Measurements from ENCODE around the gene ALDH4A1. TPM values are rescaled to one million over a fixed set of nuclear protein-coding genes. Genes with fewer than 3 reads are reported as not detected.
"Not testable (repeated sequence)": the region's sequence is repeated elsewhere in the genome, so short reads cannot be mapped to it uniquely, and the experiment has no call there.

ALDH4A1 gene
- total RNA-seq, 1 experiment from 2014 or later = 18.4 TPM

- TF ChIP-seq CTCF (conservative IDR thresholded peaks at IDR 0.05; ENCODE audit: low read depth, low read length) = no peak
- no peak for TF ChIP-seq EZH2 (IDR thresholded peaks at IDR 0.05; ENCODE audit: borderline replicate concordance, low read depth, low read length, poor library complexity, severe bottlenecking)
- BruUV-seq (replicated peaks) = no TSS peak
Measured at GRCh38 chr1:18840145-18840544, 62.2 kb downstream of the ALDH4A1 start.

GRCh38 chr1:18836654-18837053, 65.7 kb downstream of the ALDH4A1 start:
- Histone ChIP-seq H3K36me3 (ENCODE audit: insufficient read depth, low read length, poor library complexity, severe bottlenecking) (no peaks in the 10 kb centered on the region), H3K9me3 (ENCODE audit: low read depth, low read length, poor library complexity, severe bottlenecking) (no peaks in the 10 kb centered on the region), H3K4me3 (ENCODE audit: low read depth, low read length, poor library complexity, severe bottlenecking) (no peak overlapping the region), H3K27ac (ENCODE audit: low read depth, low read length, poor library complexity, severe bottlenecking) (no peak overlapping the region), H3K27me3 (replicated peaks; ENCODE audit: insufficient read depth, low read depth, low read length, poor library complexity) (peaks cover 5% of the 10 kb centered on the region), H3K4me1 (ENCODE audit: insufficient read depth, low read length, poor library complexity, severe bottlenecking) (no peaks in the 10 kb centered on the region)
- POLR2A ChIA-PET (ENCODE audit: low non-redundant PET) = no interaction called here
- no peak for DNase-seq (ENCODE audit: low spot score)
- BruUV-seq (replicated peaks) = no TSS peak
- CTCF ChIA-PET = no interaction called here
- TF ChIP-seq CTCF (conservative IDR thresholded peaks at IDR 0.05; ENCODE audit: low read depth, low read length) = no peak
- no peak for TF ChIP-seq EZH2 (IDR thresholded peaks at IDR 0.05; ENCODE audit: borderline replicate concordance, low read depth, low read length, poor library complexity, severe bottlenecking)
- intact Hi-C loops (cut with micrococcal nuclease; ENCODE audit: unreplicated experiment) = no loop called here

More at GRCh38 chr1:18840145-18840544, 62.2 kb downstream of the ALDH4A1 start:
- POLR2A ChIA-PET (ENCODE audit: low non-redundant PET) = no interaction called here
- H3K9me3 ChIP-seq (ENCODE audit: low read depth, low read length, poor library complexity, severe bottlenecking) = no peaks in the 10 kb centered on the region
- no peak overlapping the region for H3K27ac ChIP-seq (ENCODE audit: low read depth, low read length, poor library complexity, severe bottlenecking)
- H3K4me1 ChIP-seq (ENCODE audit: insufficient read depth, low read length, poor library complexity, severe bottlenecking) = no peaks in the 10 kb centered on the region
- no peaks in the 10 kb centered on the region for H3K36me3 ChIP-seq (ENCODE audit: insufficient read depth, low read length, poor library complexity, severe bottlenecking)
- DNase-seq (ENCODE audit: low spot score) = no peak
- H3K27me3 ChIP-seq (replicated peaks; ENCODE audit: insufficient read depth, low read depth, low read length, poor library complexity) = peaks cover 5% of the 10 kb centered on the region
- intact Hi-C loops (cut with micrococcal nuclease; ENCODE audit: unreplicated experiment) = no loop called here
- H3K4me3 ChIP-seq (ENCODE audit: low read depth, low read length, poor library complexity, severe bottlenecking) = no peak overlapping the region
- CTCF ChIA-PET = no interaction called here

GRCh38 chr1:18832319-18832718, 70.0 kb downstream of the ALDH4A1 start:
- BruUV-seq (replicated peaks); CTCF ChIA-PET: not testable (repeated sequence)
- POLR2A ChIA-PET (ENCODE audit: low non-redundant PET) = interaction anchor here (0.6 kb wide), 1 partner anchor 188 kb away, joined by 4 read pairs; no protein-coding TSS in a partner anchor

GRCh38 chr1:18831656-18832055, 70.7 kb downstream of the ALDH4A1 start:
- POLR2A ChIA-PET (ENCODE audit: low non-redundant PET) = no interaction called here
- no TSS peak for BruUV-seq (replicated peaks)
- intact Hi-C loops (cut with micrococcal nuclease; ENCODE audit: unreplicated experiment) = no loop called here

More at GRCh38 chr1:18832319-18832718, 70.0 kb downstream of the ALDH4A1 start:
- H3K27me3 ChIP-seq (replicated peaks; ENCODE audit: insufficient read depth, low read depth, low read length, poor library complexity); H3K9me3 ChIP-seq (ENCODE audit: low read depth, low read length, poor library complexity, severe bottlenecking); H3K4me3 ChIP-seq (ENCODE audit: low read depth, low read length, poor library complexity, severe bottlenecking); H3K27ac ChIP-seq (ENCODE audit: low read depth, low read length, poor library complexity, severe bottlenecking); H3K4me1 ChIP-seq (ENCODE audit: insufficient read depth, low read length, poor library complexity, severe bottlenecking); DNase-seq (ENCODE audit: low spot score); H3K36me3 ChIP-seq (ENCODE audit: insufficient read depth, low read length, poor library complexity, severe bottlenecking); intact Hi-C loops (cut with micrococcal nuclease; ENCODE audit: unreplicated experiment): not testable (repeated sequence)

More at GRCh38 chr1:18831656-18832055, 70.7 kb downstream of the ALDH4A1 start:
- H3K4me3 ChIP-seq (ENCODE audit: low read depth, low read length, poor library complexity, severe bottlenecking) = no peak overlapping the region
- H3K27me3 ChIP-seq (replicated peaks; ENCODE audit: insufficient read depth, low read depth, low read length, poor library complexity) = peaks cover 5% of the 10 kb centered on the region
- H3K36me3 ChIP-seq (ENCODE audit: insufficient read depth, low read length, poor library complexity, severe bottlenecking) = no peaks in the 10 kb centered on the region
- H3K4me1 ChIP-seq (ENCODE audit: insufficient read depth, low read length, poor library complexity, severe bottlenecking) = no peaks in the 10 kb centered on the region
- TF ChIP-seq CTCF (conservative IDR thresholded peaks at IDR 0.05; ENCODE audit: low read depth, low read length) (no peak), EZH2 (IDR thresholded peaks at IDR 0.05; ENCODE audit: borderline replicate concordance, low read depth, low read length, poor library complexity, severe bottlenecking) (no peak)
- H3K9me3 ChIP-seq (ENCODE audit: low read depth, low read length, poor library complexity, severe bottlenecking) = no peaks in the 10 kb centered on the region
- CTCF ChIA-PET = no interaction called here
- H3K27ac ChIP-seq (ENCODE audit: low read depth, low read length, poor library complexity, severe bottlenecking) = no peak overlapping the region
- no peak for DNase-seq (ENCODE audit: low spot score)
